Occipital lobe (tissue), 2 donors: ENCODE data around the gene TREM1. TPM values are rescaled to one million over a fixed set of nuclear protein-coding genes. Genes with fewer than 3 reads are reported as not detected.

Source experiments
- DNase-seq: peaks from one replicate; lab custom pipeline; 2025; lab: John Stamatoyannopoulos, UW
- total RNA-seq: library from RNA; depleted of rRNA; stranded (reverse); fragments of >200 nt; gene quantifications from one replicate; pipeline ENCODE4 v1.2.3, GENCODE V29; 2014

Gene TREM1
- total RNA-seq, result not detected

DNA sequence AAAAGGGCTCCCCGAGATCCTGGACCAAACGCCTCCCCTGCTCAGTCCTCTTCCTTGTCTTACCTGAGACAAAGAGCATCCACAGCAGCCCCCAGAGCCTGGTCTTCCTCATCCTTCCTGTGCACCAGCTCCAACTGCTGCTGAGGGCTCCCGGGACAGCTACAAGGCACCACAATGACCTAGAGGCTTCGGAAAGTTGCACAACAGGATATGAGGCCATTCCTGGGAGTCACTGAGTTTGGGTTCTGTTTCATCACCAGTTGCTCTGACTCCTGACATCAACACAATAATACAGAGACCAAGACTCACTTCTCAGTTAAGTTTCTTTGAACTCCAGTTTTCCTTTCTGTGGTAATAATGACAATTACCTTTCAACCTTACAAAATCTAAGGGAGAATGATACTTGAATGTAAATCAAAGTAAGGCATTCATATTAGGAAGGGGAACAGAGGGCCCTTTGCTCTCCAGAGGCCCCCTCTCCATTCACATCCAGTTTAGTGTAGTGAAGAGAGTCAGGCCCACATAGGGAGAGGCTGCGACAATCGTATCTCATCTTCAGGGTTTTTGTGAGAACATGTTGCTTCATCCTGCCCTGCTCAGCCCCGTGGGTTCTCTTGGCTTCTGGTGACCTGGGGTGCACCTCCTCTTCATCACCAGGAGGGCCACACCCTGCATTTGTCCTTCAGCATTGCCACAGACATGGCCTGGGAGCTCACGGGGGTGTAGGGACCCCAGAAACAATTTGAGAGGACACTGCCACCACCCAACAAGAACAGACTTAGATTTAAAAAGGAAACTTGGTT is at the start of gene TREM1:
TSS of gene TREM1 (minus strand) at position 139 of the 803 bp plus-strand sequence. CDS start at position 112, 27 bp downstream.
- peak; percentile 11 for DNase-seq

DNA sequence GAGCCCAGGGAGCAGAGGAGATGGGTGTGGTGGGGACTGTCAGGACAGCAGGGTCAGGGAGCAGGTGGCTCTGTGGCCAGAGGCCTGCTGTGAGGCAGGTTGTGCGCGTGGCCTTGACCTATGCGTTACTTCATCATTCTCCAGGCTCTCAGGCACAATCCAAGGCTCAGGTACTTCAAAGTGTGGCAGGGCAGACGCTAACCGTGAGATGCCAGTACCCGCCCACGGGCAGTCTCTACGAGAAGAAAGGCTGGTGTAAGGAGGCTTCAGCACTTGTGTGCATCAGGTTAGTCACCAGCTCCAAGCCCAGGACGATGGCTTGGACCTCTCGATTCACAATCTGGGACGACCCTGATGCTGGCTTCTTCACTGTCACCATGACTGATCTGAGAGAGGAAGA is 49.5 kb upstream of the TREM1 start:
- DNase-seq, result no peak

DNA sequence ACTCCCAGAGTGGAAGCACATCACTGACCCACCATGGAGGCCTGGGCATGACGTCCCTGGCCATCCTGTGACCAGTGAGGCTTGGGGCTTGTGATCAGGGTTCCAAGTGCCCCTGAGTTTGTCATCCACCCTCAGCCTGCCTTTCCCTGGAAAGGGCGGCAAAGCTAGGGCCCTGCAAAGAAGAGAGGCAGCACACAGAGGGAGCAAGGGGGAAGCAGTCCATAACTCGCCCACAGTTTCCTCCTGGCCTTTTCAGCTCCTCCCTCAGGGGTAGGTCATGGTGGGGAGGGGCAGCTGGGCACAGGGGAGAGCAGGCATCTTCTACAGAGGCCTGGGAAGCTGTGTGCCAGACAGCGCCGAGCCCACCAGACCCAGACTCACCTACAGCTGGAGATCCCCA is 48.8 kb upstream of the TREM1 start, which contains the start of gene NCR2:
TSS of gene NCR2 (plus strand) at position 313 of the 400 bp plus-strand sequence. CDS start 269 bp downstream, outside the sequence.
- DNase-seq, result no peak

DNA sequence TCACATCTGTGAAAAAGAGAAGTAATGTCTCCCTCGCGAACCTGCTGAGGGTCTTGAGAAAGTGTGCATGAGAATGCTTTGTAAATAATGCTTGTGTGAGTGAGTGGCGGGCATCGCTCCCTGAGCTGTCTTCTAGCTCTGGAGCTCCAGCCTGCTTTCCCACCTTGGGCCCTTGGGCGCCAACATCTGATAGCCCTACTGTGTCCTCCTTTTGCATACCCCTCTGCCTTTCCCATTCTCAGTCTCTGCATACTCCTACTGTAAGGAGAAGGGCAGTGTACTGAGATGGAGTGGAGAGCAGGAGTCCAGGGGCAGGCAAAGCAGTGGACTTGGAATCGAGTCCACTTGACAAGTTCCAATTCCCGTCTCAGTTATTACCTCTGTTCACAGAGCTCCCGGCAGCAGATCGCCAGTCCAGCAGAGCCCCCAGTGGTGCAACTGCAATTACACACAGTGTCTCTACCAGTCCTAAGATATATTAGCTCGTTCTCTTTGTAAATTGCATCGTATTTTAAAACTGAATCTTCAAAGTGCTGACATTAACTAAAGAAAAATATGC is 48.1 kb upstream of the TREM1 start:
- DNase-seq, result no peak

DNA sequence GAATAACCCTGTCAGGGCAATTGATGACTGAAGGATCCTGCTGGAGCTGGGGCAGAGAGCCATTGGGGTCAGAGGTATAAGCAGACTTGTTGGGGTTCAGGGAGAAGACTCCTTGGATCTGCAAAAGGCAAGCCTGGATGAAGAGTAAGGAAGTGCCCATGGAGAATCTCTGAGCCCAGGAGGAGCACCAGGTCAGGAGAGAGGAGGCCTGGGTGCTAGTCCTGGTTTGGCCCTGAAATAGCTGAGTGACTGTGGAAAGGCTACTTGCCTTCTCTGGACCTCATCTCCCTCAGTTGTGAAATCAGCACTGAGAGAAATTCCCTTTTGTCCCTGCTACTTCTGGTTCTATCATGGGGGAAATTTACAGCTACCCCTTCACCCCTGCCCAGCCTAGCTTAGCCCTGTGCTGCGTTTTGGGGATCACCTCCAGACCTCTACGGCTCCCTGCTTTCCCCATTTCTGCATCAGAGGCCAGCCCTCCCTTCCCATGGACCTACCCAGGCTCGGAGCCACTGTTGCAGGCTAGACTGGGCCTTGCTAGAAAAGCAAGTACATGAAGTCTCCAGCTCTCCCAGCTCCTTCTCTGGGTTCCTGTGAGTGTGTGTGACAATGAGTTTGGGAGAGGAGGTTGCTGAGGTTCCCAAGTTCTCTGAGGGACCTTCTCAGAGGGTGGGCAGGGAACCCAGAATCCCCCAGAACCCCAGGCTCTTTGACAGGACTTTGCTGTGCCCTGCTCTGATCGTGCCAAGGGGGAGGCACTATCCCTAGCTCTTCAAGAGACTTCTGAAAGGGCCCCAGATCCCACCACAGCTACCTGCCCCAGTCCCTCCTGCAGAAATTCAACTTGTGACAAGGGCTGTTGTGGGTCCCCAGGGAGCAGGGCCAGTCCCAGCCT is 46.6 kb upstream of the TREM1 start:
- no peak for DNase-seq

DNA sequence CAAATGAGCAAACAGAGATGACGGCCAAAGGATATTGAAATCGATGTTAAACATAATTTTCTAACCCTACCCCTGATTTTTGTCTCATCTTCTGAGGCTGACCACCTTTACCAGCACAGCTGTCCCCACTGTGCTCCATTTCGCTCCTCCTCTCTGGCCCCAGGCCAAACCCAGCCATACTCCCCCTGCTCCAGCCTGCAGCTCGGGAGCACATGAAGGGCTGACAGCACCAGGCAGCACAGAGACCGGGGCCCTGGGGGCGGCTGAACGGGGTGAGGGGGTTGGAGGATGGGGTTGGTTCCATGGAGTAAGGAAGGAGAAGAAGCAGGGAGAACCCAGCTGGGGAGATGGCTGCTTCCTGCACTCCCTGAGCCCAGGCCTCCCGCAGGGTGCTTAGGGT is 45.8 kb upstream of the TREM1 start:
- no peak for DNase-seq

DNA sequence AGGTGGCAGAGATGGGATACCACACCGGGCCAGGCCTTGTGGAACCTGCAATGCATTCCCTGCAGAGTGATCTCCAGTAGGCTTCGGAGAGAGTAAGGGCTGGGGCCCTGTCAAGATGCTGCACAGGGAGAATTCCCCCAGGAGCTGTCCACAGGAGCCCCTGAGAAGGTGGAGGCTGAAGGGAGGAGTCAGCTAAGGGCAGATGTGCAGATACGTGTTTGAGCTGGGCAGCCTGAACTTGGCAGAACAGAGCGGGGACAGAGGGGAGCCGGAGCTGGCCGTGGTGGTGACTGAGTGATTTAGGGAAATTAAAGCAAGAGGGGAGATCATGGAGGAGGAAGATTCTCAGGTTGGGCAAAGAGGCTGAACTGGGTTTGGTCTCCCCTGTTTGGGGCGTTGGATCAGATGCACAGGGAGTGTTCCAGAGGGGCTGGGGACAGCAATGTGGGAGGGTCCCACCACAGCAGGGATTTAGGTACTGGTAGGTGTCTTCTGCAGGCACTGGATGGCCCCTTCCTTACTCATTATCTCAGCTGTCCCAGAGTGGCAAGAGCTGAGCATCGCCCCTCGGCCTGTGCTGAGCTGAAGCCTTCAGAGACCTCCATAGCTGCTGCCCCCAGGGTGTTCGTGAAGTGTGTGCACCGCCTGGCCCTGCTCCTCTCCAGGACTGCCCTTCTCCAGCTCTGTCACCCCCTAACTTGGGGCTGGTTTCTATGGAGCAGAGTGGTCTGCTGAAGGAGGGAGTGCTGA is 45.1 kb upstream of the TREM1 start:
- no peak for DNase-seq

DNA sequence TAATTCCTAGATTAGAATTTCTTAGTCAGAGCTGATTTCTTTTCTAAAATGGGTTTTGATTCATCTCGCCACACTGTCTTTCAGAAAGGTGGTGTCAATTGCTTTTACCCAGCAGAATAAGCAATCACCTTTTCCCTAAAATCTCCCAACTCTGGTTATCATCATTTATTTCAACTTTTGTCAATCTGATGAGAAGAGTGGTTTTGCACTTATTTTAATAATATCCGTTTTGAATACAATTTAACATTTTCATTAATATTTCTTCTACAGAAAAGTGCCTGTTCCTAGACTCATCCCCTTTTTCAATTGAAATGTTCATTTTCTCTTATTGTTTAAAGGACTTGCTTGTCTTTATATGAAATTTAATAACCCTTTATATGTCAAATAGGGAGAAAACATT is 40.7 kb upstream of the TREM1 start:
- no peak for DNase-seq

DNA sequence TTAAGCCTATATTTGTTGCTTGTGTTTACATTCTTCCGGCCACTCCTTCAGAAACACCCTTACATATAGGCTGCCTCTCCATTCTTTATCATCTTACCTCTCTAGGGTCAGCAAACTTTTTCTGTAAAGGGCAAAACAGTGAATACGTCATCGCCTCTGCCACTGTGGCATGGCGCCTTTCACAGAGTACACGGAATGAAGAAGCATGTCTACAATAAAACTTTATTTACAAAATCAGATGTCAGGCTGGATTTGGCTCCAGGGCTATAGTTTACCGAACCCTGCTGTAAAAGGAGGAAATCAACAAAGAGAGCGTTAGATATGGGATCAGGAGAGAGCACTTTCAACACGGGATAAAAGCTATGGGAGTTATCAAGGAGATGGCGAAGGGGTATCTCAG is 39.6 kb upstream of the TREM1 start:
- no peak for DNase-seq

DNA sequence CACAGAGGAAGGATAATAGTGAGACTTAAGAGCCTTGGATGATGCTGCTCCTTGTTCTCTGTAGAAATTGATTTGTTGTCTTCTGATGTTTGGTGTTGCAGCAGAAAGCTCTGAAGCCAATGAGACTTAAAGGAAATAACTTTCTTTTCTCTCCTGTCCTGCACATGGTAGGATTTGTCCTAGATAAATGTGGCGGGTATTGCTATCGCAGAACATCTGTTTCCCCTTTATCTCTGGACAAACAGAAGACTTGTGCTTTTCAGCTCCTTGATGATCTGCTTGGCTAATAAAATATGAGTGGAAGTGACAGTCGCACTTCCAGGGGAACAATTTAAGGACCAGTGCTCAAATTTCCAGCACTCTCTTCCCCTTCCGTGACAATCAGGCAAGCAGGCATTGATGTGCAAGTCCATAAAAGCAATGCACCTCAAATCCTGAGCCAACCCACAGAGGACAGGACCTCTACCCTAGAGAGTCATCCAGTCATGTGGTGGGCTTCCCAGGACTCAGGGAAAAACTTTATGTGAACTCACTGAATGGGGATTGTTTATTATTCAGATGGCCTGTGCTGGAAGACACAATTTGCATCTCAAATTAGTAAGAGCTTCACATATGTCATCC is 39.1 kb upstream of the TREM1 start:
- DNase-seq, result no peak

DNA sequence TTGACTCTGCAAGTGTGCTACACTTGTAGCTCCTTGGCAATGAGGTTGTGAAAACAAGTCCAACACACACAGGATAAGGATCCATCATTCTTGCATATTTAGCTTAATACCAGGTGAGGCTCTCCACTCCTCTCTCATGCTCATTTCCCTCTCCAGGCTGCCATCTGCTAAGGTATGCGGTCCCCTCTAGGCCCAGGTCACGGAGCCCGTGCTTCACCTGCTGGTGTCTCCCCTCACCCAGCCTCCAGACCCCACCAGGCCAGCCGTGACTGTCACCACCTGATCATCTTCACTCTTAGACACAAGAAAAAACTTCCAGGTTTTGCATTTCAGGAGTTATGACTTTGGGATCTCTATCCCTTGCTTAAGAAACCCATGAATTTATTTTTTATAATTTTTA is 34.7 kb upstream of the TREM1 start:
- DNase-seq, result no peak

DNA sequence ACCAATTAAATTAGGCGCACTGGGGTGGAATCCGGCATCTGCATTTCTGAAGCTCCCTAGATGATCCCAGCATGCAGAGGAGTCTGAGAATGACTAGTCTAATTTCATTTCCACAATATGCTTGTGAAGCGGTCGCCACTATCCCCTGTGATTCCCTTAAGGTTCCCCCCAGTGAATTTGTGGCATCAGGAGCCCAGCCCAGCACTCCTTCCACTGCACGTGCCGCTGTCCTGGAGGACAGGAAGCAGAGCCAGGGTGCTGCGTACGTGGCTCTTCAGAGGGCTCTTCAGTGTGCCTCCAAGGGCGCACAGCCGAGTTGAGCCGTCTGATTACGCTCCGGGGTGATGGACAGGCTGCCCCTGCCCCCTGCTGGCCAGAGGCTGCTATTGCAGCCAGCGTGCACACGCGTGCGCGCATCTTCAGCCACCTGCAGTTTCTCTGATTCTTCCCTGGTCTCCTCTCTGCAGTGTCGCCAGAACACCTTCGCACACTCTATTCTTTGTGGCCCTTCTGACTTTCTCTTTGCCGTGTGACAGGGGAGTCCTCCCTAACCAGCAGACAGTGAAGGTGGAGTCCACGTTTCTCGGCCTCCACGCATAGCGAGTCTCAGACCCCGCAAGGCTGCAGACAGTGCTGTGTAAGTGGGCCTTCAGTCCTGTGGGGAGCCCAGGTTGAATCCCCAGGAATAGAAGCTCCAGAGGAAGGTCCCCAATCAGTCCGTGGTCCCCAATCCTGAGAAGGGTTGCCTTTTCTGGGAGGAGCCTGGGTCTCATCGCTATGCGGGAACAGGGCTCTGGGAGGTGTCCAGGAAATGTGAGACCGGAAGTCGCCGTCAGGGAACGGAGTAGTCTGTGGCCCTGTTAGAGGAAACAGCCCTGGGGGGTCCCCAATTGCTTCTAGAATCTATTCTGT is 32.4 kb upstream of the TREM1 start:
- DNase-seq, result peak; percentile 60

DNA sequence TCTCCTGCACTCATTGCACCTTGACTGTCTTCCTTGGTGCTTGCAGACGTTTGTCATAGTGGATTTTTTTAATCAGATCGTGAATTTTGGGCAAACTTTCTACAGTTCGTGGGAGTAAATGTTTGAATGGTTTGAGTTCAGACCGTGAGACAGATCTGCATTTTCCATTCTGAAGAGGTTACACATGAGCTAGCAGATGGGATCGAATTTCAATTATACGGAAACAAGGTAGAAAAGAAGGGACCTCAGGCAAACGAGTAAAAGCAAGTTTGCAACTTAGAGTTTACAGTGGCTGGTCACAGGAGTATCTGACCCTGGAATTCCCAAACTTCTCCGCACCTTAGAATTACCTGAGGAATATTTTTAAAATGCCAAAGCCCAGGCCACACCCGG is 31.8 kb upstream of the TREM1 start:
- no peak for DNase-seq

DNA sequence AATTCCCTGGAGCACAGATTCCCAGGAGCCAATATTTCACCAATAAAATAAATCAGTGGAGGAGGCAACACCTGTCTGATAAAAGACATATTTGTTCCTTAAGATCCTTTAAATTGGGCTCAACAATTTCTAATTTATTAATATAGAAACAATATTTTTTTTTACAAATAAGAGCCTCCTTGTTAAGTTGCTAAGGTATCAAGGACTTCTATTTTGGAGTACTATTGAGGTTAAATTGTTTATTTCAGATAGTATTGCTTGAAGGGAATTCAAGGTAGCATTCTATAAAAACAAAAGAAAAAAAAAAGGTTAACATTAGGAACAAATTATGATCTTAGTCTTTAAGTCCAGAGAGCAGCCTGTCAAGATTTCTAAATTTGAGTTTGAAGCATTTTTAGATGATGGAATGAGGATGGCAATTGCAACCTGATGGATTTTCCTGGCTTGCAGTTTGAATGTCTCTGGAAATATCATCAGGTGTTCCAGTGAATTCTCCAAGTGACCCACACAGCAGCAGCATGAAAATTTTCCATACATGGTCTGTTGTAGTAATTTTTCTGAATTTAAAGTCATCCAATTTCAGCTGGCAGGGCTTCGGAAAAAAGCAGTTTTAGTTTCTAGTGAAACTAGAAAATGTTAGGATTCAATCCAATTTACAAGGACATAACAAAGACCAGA is 29.6 kb upstream of the TREM1 start:
- DNase-seq, result no peak

DNA sequence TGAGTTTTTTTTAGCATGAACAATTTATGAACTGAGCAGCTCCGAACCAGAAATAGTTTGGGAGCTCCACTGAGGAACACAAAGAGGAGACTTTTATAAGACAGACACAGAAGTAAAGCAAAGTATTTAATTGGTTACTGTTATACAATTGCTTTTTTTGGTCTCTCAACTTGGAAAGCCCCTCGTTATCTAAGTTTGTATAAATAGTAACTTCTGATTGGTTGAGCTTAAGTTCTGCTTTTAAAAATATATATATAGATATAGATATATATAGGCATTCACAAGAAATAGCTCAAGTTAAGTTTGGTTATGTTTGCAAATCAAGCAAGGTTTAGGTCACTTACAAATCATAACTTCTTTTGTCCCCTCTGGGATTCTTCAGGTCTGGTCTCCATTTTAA is 28.7 kb upstream of the TREM1 start:
- DNase-seq, result no peak

DNA sequence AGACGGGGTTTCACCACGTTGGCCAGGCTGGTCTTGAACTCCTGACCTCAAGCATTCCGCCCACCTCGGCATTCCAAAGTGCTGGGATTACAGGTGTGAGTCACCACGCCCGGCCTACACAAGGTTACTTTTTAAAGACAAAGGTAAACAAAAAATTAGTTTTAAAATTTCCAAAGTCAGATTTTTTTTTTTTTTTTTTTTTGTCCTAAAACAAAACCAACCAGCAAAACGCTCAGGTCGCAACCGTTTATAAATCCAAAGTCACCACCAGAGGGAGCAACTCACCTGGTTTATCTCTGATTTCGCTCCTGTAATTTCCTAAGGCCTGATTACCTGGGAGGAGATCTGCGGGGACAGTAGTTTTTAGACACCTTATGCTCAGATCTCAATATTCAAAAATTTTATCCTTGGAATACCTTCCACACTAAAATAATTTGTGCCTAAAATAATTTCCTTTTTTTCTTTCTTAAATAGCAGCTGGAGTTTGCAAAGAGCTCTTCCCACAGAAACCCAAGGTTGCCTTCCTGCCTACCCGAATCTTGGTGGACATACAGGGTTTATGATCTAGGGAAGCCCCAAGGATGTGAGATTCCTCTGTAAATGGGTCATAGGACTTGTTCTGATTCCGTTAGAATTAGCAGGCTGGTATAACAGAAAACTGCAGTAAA is 19.8 kb upstream of the TREM1 start:
- no peak for DNase-seq

DNA sequence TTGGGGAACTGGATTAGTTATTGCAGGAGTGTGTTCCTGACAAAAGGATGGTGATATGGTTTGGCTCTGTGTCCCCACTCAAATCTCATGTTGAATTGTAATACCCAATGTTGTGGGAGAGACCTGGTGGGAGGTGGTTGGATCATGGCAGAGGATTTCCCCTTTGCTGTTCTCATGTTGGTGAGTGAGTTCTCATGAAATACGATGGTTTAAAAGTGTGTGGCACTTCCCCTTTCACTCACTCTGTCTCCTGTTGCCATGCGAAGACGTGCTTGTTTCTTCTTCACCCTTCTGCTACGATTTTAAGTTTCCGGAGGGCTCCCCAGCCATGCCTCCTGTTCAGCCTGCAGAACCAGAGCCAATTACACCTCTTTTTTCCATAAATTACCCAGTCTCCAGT is 16.2 kb upstream of the TREM1 start:
- no peak for DNase-seq

DNA sequence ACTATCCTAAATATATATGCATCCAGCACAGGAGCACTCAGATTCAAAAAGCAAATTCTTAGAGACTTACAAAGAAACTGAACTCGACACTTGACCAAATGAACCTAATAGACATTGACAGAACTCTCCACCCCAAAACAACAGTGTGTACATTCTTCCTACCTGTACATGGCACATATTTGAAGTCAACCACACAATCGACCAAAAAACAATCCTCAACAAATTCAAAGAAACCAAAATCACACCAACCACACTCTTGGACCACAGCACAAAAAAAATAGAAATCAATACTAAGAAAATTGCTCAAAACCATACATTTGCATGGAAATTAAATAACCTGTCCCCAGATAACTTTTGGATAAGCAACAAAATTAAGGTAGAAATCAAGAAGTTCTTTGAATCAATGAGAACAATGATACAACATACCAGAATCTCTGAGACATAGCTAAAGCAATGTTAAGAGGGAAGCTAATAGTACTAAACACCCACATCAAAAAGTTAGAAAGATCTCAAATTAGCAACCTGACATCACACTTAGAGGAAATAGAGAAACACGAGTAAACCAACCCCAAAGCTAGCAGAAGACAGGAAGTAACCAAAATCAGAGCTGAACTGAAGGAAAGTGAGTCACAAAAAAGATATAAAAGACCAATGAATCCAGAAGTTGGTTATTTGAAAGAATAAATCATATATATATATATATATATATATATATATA is 12.5 kb upstream of the TREM1 start:
- DNase-seq, result no peak
